Lower lobe of right lung (tissue), 2 donors: ENCODE measurements around the gene TFDP1. TPM values are rescaled to one million over a fixed set of nuclear protein-coding genes. Genes with fewer than 3 reads are reported as not detected.

Experiments used
- ATAC-seq, 2 donors: fragments of 200-7000 bp; cut with Tn5 transposase; one replicate each; pipeline ENCODE4 v1.9.1; 2020 to 2022; ENCODE audit warnings: mild to moderate bottlenecking in 2 of 2, moderate library complexity in 2 of 2
- DNase-seq: peaks from one replicate; pipeline ENCODE4 v3.0.0-alpha.2; 2020
- H3K27ac ChIP-seq: fragments of 200-600 bp; one replicate; pipeline ENCODE4 v1.8.0; 2022
- H3K27me3 ChIP-seq: fragments of 200-600 bp; one replicate; pipeline ENCODE4 v1.8.0; 2022; ENCODE audit warnings: low read depth
- H3K36me3 ChIP-seq: fragments of 200-600 bp; one replicate; pipeline ENCODE4 v1.8.0; 2022; ENCODE audit warnings: mild to moderate bottlenecking
- H3K4me1 ChIP-seq: fragments of 200-600 bp; one replicate; pipeline ENCODE4 v1.8.0; 2022
- H3K4me3 ChIP-seq: fragments of 200-600 bp; one replicate; pipeline ENCODE4 v1.8.0; 2022; ENCODE audit warnings: mild to moderate bottlenecking
- H3K9me3 ChIP-seq: fragments of 200-600 bp; one replicate; pipeline ENCODE4 v1.8.0; 2022
- CTCF ChIP-seq: fragments of 200-600 bp; IDR thresholded peaks from one replicate; pipeline ENCODE4 v1.8.0; 2022; ENCODE audit warnings: antibody characterized with exemption, mild to moderate bottlenecking
- intact Hi-C: fragments of 100-400 bp; cut with DNase I; formaldehyde crosslinking; loops from one replicate; pipeline ENCODE4 v1.11.0; 2022
- total RNA-seq: library from RNA; stranded (reverse); fragmentation: NEBNext Ultra II Directional; extraction: Animal tissue kit (Norgen Biotek cat#: 25700); gene quantifications from one replicate; pipeline ENCODE4 v1.2.1, GENCODE V29; 2021
- donor health status: DM: no; HTN: yes; CAD: no; lungs with severe emphysema.

TFDP1 gene
- total RNA-seq, 1 donor from 2014 or later, result 47.0 TPM

- DNase-seq, result peak; percentile 40
- TF ChIP-seq CTCF, result no peak
- H3K36me3 ChIP-seq, result peaks cover 25% of the 10 kb centered on the region
Observed at GRCh38 chr13:113627136-113627535, 42.6 kb downstream of the TFDP1 start.

GRCh38 chr13:113628291-113629270, 44.0 kb downstream of the TFDP1 start:
- no peak overlapping the region for H3K27ac ChIP-seq
- no peak for TF ChIP-seq CTCF
- H3K4me1 ChIP-seq, result no peaks in the 10 kb centered on the region
- peak; percentile 42 for DNase-seq
- peaks cover 35% of the 10 kb centered on the region for H3K36me3 ChIP-seq
- intact Hi-C loops, result no loop called here
- H3K4me3 ChIP-seq, result no peak overlapping the region
- H3K9me3 ChIP-seq, result no peaks in the 10 kb centered on the region
- no peaks in the 10 kb centered on the region for H3K27me3 ChIP-seq
- ATAC-seq, result no peak

More at GRCh38 chr13:113627136-113627535, 42.6 kb downstream of the TFDP1 start:
- no peak for ATAC-seq
- no peak overlapping the region for H3K4me3 ChIP-seq
- no peak overlapping the region for H3K27ac ChIP-seq
- intact Hi-C loops, result no loop called here
- no peaks in the 10 kb centered on the region for H3K27me3 ChIP-seq
- H3K9me3 ChIP-seq, result no peaks in the 10 kb centered on the region
- H3K4me1 ChIP-seq, result no peaks in the 10 kb centered on the region

- H3K4me3 ChIP-seq, result no peak overlapping the region
- ATAC-seq, result no peak
- H3K27me3 ChIP-seq, result no peaks in the 10 kb centered on the region
- H3K9me3 ChIP-seq, result no peaks in the 10 kb centered on the region
- no peak overlapping the region for H3K27ac ChIP-seq
- no peak for TF ChIP-seq CTCF
- H3K4me1 ChIP-seq, result no peaks in the 10 kb centered on the region
- H3K36me3 ChIP-seq, result peaks cover 41% of the 10 kb centered on the region
- intact Hi-C loops, result no loop called here
- peak; percentile 22 for DNase-seq
Observed at GRCh38 chr13:113629866-113630265, 45.3 kb downstream of the TFDP1 start.

GRCh38 chr13:113630296-113630695, 45.7 kb downstream of the TFDP1 start:
- no peak for TF ChIP-seq CTCF
- H3K4me1 ChIP-seq, result no peaks in the 10 kb centered on the region
- H3K27me3 ChIP-seq, result no peaks in the 10 kb centered on the region
- DNase-seq, result peak; percentile 26
- intact Hi-C loops, result no loop called here
- peaks cover 45% of the 10 kb centered on the region for H3K36me3 ChIP-seq
- ATAC-seq, result no peak
- H3K9me3 ChIP-seq, result no peaks in the 10 kb centered on the region
- H3K27ac ChIP-seq, result no peak overlapping the region
- H3K4me3 ChIP-seq, result no peak overlapping the region

GRCh38 chr13:113630804-113631203, 46.3 kb downstream of the TFDP1 start:
- TF ChIP-seq CTCF, result no peak
- H3K36me3 ChIP-seq, result peaks cover 50% of the 10 kb centered on the region
- H3K4me3 ChIP-seq, result no peak overlapping the region
- H3K4me1 ChIP-seq, result no peaks in the 10 kb centered on the region
- no peak overlapping the region for H3K27ac ChIP-seq
- DNase-seq (peak; percentile 30), ATAC-seq (no peak)
- intact Hi-C loops, result no loop called here
- H3K9me3 ChIP-seq, result no peaks in the 10 kb centered on the region
- no peaks in the 10 kb centered on the region for H3K27me3 ChIP-seq
